ENCODE results near the gene SMIM27.

SMIM27 gene

GRCh38 chr9:32554591-32554990, 2.5 kb downstream of the SMIM27 start:
- no peak for DNase-seq (ENCODE audit: low read depth)

GRCh38 chr9:32558408-32558934, 6.3 kb downstream of the SMIM27 start:
- no peak for DNase-seq (ENCODE audit: low read depth)

- no peak for DNase-seq (ENCODE audit: low read depth)
Measured at GRCh38 chr9:32565967-32566366, 13.8 kb downstream of the SMIM27 start.

GRCh38 chr9:32566770-32567169, 14.6 kb downstream of the SMIM27 start:
- DNase-seq (ENCODE audit: low read depth): no peak

- no peak for DNase-seq (ENCODE audit: low read depth)
Measured at GRCh38 chr9:32570262-32570661, 18.1 kb downstream of the SMIM27 start.

GRCh38 chr9:32571969-32572899, 20.1 kb downstream of the SMIM27 start:
- peak; percentile 80 for DNase-seq (ENCODE audit: low read depth)

- peak; percentile 91 for DNase-seq (ENCODE audit: low read depth)
Measured at GRCh38 chr9:32572900-32573523, 20.9 kb downstream of the SMIM27 start, which contains the start of gene NDUFB6. TSS of gene NDUFB6 (minus strand) at chr9:32573159. CDS start at chr9:32573060, 99 bp downstream.

- DNase-seq (ENCODE audit: low read depth): no peak
Measured at GRCh38 chr9:32573821-32574220, 21.7 kb downstream of the SMIM27 start.

- no peak for DNase-seq (ENCODE audit: low read depth)
Measured at GRCh38 chr9:32574858-32575257, 22.7 kb downstream of the SMIM27 start.

- no peak for DNase-seq (ENCODE audit: low read depth)
Measured at GRCh38 chr9:32577316-32577715, 25.2 kb downstream of the SMIM27 start.

GRCh38 chr9:32578976-32579375, 26.8 kb downstream of the SMIM27 start:
- peak; percentile 6 for DNase-seq (ENCODE audit: low read depth)

GRCh38 chr9:32579706-32580331, 27.7 kb downstream of the SMIM27 start:
- DNase-seq (ENCODE audit: low read depth): peak; percentile 62

GRCh38 chr9:32580631-32581300, 28.6 kb downstream of the SMIM27 start:
- no peak for DNase-seq (ENCODE audit: low read depth)

GRCh38 chr9:32581512-32582143, 29.5 kb downstream of the SMIM27 start:
- peak; percentile 55 for DNase-seq (ENCODE audit: low read depth)

GRCh38 chr9:32584784-32585183, 32.7 kb downstream of the SMIM27 start:
- DNase-seq (ENCODE audit: low read depth): peak; percentile 48

- DNase-seq (ENCODE audit: low read depth): no peak
Measured at GRCh38 chr9:32587901-32588300, 35.8 kb downstream of the SMIM27 start.

- peak; percentile 56 for DNase-seq (ENCODE audit: low read depth)
Measured at GRCh38 chr9:32589083-32589723, 37.1 kb downstream of the SMIM27 start.

- DNase-seq (ENCODE audit: low read depth): no peak
Measured at GRCh38 chr9:32590476-32590875, 38.3 kb downstream of the SMIM27 start.

- no peak for DNase-seq (ENCODE audit: low read depth)
Measured at GRCh38 chr9:32590898-32591297, 38.8 kb downstream of the SMIM27 start.

GRCh38 chr9:32596096-32596865, 44.2 kb downstream of the SMIM27 start:
- no peak for DNase-seq (ENCODE audit: low read depth)

Data from EH (cell line).